Stimulated activated naive CD8-positive, alpha-beta T cell treated with anti-CD3 and anti-CD28 coated beads, Interleukin-15, amount 100 ng/mL, for 72 hours (primary cell): ENCODE measurements around the gene TBC1D32.
"Not testable (repeated sequence)": the region's sequence is repeated elsewhere in the genome, so short reads cannot be mapped to it uniquely, and the experiment has no call there.

ENCODE experiments used
- ATAC-seq: fragments of 150-1000 bp; cut with Tn5 transposase; 2 replicates; pipeline ENCODE4 v1.10.0; 2021; ENCODE audit warnings: mild to moderate bottlenecking, moderate library complexity
- DNase-seq, 2 donors: peaks; one replicate each; pipeline ENCODE4 v3.0.0; 2021 to 2022
- H3K27ac Mint-ChIP-seq, 2 donors: one replicate each; pipeline ENCODE4 v1.8.0; 2022; ENCODE audit warnings: mild to moderate bottlenecking in 2 of 2, mixed read lengths in 2 of 2, moderate library complexity in 2 of 2
- H3K27me3 Mint-ChIP-seq: one replicate; pipeline ENCODE4 v1.8.0; 2022; ENCODE audit warnings: mixed read lengths
- H3K4me1 Mint-ChIP-seq: one replicate; pipeline ENCODE4 v1.8.0; 2022; ENCODE audit warnings: mild to moderate bottlenecking, mixed read lengths
- H3K4me3 Mint-ChIP-seq, 2 donors: one replicate each; pipeline ENCODE4 v1.8.0; 2022; ENCODE audit warnings: mild to moderate bottlenecking in 2 of 2, mixed read lengths in 2 of 2, moderate library complexity in 1 of 2
- H3K9me3 Mint-ChIP-seq, 2 donors: one replicate each; pipeline ENCODE4 v1.8.0; 2022; ENCODE audit warnings: mixed read lengths in 2 of 2

The TBC1D32 gene

DNA sequence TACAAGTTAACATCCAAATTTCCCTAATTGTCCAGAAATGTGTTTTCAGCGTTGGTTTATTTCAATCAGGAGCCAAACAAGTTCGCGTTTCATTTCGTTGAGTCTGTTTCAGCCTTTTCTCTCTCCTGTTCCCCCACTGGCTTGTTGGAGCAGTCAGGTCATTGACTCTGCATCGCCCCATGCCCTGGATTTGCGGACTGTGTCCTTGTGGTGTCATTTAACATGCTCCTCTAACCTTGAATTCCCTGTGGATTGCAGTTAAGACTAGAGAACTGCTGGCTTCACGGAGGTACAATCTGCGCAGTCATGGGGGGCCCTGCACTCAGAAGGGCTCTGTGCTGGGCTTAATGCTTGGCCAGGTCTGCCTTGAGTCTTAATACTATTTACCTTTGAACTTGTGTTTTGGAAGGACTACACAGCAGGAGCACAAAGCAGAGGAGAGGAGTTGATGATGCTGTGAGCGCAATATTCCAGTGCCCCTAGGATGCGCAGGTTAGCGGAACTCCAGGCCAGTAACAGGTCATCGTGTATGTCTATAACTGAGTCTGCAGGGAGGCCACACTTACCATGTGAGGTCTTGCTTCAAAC is 5.5 kb upstream of the TBC1D32 start:
- no peak for DNase-seq
- peaks cover 10% of the 10 kb centered on the region for H3K4me1 Mint-ChIP-seq
- no peak for ATAC-seq
- no peak overlapping the region for H3K27ac Mint-ChIP-seq
- H3K27me3 Mint-ChIP-seq = peaks cover 18% of the 10 kb centered on the region
- no peak overlapping the region for H3K4me3 Mint-ChIP-seq
- no peaks in the 10 kb centered on the region for H3K9me3 Mint-ChIP-seq

DNA sequence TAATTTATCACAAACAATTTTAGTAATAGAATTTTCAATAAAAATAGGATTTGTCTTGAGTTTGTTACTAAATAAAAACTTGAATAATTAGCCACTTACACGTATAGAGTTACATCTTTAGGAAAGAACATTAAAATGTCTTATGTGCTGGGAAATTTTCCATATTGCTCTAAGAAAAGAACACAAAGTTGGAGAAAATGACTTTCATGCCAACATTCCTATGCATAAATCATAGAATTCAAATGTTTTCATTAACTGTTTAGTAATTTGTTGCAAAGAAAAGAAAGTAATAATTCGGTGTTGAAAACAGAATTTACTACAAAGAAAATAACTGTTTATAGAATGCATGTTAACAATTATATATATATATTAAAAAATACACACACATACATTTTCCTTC is 4.7 kb upstream of the TBC1D32 start:
- H3K4me3 Mint-ChIP-seq = no peak overlapping the region
- H3K4me1 Mint-ChIP-seq = peaks cover 13% of the 10 kb centered on the region
- DNase-seq (no peak), ATAC-seq (no peak)
- H3K9me3 Mint-ChIP-seq = no peaks in the 10 kb centered on the region
- H3K27me3 Mint-ChIP-seq = peaks cover 18% of the 10 kb centered on the region
- no peak overlapping the region for H3K27ac Mint-ChIP-seq

DNA sequence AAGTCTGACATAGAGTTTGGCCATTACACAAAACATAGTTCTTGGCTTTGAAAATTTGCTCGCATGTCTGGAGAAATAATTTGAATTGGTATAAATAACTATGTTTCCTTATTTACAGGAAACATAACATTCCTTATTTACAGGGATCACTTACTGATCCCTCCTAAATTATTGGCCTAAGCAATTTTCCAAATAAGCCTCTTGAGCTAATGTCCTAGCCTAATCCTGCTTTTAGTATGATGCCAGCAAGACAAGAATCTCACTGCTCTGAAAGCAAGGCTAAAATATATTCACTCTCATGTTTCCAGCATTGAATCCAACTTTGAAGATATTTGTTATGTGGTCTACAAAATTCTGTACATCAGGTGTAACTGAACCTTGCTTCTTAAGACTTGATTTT is 4.1 kb upstream of the TBC1D32 start:
- peaks cover 18% of the 10 kb centered on the region for H3K27me3 Mint-ChIP-seq
- H3K4me3 Mint-ChIP-seq = no peak overlapping the region
- ATAC-seq = no peak
- no peak for DNase-seq
- no peaks in the 10 kb centered on the region for H3K9me3 Mint-ChIP-seq
- peaks cover 18% of the 10 kb centered on the region for H3K4me1 Mint-ChIP-seq
- no peak overlapping the region for H3K27ac Mint-ChIP-seq

DNA sequence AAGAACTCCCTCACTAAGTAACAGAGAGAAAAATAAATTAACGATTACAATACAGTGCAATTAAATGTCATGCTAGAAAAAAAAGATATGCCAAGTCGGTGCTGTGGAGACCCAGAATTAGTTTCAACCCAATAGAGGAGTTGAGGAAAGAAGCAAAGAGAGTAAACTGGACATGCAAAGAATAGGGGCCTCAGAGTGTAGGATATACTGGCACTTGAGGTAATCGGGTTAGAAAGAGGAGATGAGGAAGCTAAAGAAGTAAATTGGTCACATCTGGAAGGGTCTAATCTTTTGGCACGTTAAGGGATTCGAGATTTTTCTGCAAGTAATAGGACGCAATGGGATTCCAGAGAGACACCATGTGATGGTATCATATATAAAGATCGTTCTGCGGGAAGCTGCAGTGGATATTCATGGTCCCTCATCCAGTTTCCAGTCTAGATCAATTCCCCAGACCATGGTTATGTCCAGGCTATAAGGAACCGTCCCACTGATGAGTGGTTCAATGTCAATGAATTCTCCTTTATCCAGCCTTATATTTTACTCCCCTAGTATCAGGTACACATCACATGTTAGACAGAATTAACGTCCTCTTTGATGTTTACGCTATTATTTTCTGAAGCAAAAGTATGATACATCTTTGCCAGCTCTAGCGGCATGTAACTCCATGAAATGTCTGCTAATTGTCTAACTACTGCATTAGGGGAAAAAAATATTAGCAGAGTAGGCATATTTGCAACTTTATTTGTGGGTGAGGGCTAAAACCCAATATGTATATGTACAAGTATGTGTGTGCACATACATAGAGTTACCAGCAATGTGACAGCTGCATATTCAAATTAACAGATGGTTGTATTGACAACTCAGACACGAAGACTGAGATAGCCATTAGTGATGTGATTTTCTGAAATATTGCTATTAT is 1.1 kb upstream of the TBC1D32 start:
- no peak for ATAC-seq
- H3K27ac Mint-ChIP-seq = peak overlapping the region; percentile 97 to 99

DNA sequence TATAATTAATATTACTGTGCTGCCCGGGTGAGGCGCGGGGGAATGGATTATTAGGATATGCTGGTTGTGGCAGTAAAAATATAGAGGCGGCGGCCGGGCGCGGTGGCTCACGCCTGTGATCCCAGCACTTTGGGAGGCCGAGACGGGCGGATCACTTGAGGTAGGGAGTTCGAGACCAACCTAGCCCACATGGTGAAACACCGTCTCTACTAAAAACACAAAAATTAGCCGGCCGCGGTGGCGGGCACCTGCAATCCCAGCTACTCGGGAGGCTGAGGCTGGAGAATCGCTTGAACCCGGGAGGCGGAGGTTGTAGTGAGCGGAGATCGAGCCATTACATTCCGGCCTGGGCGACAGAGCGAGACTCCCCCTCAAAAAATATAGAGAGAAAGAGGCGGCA is 586 bp downstream of the TBC1D32 start:
- not testable (repeated sequence) for ATAC-seq, H3K27me3 Mint-ChIP-seq, DNase-seq, H3K9me3 Mint-ChIP-seq
- peak overlapping the region; percentile 59 to 82 for H3K27ac Mint-ChIP-seq
- peaks cover 49% of the 10 kb centered on the region for H3K4me1 Mint-ChIP-seq
- H3K4me3 Mint-ChIP-seq = peak overlapping the region; percentile 93 to 96

More for the DNA sequence above, 1.1 kb upstream of the TBC1D32 start:
- Mint-ChIP-seq H3K27me3 (no peaks in the 10 kb centered on the region), H3K4me1 (peaks cover 47% of the 10 kb centered on the region), H3K9me3 (no peaks in the 10 kb centered on the region), H3K4me3 (peak overlapping the region; percentile 93 to 96)
- DNase-seq = no peak

DNA sequence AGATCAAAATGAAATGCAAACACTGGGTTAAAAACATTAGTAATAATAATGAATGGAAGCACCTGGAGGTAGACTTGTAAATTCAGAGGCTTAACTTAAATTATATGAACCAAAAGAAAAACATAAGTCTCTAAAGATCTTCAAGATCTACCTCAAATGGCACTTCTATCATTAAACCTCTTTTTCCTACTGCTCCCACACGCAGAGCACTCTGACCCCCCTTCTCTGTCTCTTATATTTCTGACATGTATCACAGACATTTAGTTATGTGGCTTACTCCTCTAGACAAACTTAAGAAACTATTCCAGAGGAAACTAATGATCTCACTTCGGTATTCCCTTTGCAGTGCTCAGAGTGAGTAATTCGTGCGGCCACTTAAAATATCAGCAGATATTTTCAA is 1.1 kb downstream of the TBC1D32 start:
- Mint-ChIP-seq H3K4me1 (peaks cover 49% of the 10 kb centered on the region), H3K4me3 (peak overlapping the region; percentile 93 to 96), H3K9me3 (no peaks in the 10 kb centered on the region), H3K27me3 (no peaks in the 10 kb centered on the region), H3K27ac (peak overlapping the region; percentile 59 to 82)
- ATAC-seq (no peak), DNase-seq (no peak)

DNA sequence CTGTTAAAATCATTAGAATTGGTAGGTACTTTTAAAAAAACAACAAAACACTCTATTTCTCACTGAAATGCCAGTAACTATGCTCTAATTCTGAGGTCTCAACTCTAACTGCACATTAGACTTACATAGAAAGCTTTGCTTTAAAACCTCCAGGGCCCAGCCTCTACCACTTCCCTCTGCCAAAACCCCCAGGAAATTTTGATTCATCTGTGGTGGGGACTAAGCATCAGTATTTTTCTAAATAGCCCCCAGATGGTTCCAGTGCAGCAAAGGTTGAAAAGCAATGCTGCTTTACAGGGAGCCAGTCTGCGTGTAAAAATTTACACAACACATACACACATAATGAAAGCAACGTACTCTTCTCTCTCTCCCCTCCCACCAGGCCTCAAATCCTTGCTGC is 3.8 kb downstream of the TBC1D32 start:
- DNase-seq = no peak
- H3K4me3 Mint-ChIP-seq = no peak overlapping the region
- peaks cover 47% of the 10 kb centered on the region for H3K4me1 Mint-ChIP-seq
- no peaks in the 10 kb centered on the region for H3K9me3 Mint-ChIP-seq
- H3K27me3 Mint-ChIP-seq = no peaks in the 10 kb centered on the region
- no peak for ATAC-seq
- no peak overlapping the region for H3K27ac Mint-ChIP-seq

DNA sequence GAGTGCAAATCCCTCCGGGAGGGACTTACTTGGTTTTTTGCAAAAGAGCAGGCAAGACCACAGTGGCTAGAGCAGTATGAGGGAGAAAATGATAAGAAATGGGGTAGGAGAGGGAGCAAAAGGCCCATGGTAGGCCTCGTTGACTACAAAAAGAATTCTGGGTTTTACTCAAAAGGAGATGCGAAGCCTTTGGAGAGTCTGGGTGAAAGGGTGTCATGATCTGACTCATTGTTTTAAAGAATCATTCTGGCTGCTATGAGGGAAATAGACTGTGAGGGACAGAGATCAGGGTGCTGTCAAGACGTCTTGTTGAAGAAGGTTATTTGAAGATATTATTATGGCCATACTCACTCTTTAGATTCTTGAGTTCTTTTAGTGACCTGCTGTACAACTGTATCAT is 13.0 kb downstream of the TBC1D32 start:
- no peaks in the 10 kb centered on the region for H3K27me3 Mint-ChIP-seq
- no peaks in the 10 kb centered on the region for H3K9me3 Mint-ChIP-seq
- H3K27ac Mint-ChIP-seq = no peak overlapping the region
- ATAC-seq (peak; percentile 60), DNase-seq (no peak)
- H3K4me3 Mint-ChIP-seq = no peak overlapping the region
- peaks cover 7% of the 10 kb centered on the region for H3K4me1 Mint-ChIP-seq

DNA sequence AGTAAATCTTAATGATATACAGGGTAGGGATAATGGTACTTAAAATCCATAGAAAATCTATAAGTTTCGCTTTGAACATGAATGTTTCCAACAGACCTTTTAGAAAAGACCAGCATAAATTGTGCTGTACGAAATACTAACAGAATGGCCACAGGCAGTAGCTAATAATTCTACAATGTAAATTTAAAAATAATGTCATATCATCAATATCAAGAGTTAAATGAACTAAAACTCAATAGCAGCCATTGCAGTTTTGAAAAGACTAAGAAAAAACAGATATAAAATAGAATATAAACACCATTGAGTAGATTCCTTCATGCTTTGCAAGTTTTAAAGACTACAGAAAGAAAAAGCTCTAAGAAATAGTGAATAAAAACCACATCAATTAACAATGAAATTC is 14.7 kb downstream of the TBC1D32 start:
- DNase-seq = no peak
- Mint-ChIP-seq H3K4me1 (peaks cover 7% of the 10 kb centered on the region), H3K27ac (no peak overlapping the region), H3K9me3 (no peaks in the 10 kb centered on the region), H3K27me3 (no peaks in the 10 kb centered on the region), H3K4me3 (no peak overlapping the region)
- ATAC-seq = no peak

DNA sequence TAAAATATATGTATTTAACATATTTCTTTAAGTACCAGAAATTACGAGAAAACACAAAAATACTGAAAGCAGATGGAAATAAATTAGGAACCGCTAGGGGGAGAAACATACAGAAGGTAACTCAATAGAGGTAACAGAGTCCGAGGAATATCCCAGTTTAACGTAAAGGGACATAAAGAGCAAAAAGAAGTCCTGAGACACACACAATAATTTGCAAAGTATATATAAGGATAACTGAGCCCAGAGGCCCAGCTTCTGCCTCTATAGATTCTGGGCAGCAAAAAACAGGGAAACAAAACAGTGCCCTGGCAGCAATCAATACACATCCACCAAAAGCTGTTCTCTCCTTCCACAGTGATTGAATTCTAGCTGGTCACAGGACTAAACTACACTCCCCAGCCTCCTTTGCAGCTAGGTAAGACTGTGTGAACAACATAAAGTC is 15.1 kb downstream of the TBC1D32 start:
- peaks cover 7% of the 10 kb centered on the region for H3K4me1 Mint-ChIP-seq
- no peaks in the 10 kb centered on the region for H3K27me3 Mint-ChIP-seq
- DNase-seq = no peak
- ATAC-seq = no peak
- no peaks in the 10 kb centered on the region for H3K9me3 Mint-ChIP-seq
- no peak overlapping the region for H3K4me3 Mint-ChIP-seq
- no peak overlapping the region for H3K27ac Mint-ChIP-seq

DNA sequence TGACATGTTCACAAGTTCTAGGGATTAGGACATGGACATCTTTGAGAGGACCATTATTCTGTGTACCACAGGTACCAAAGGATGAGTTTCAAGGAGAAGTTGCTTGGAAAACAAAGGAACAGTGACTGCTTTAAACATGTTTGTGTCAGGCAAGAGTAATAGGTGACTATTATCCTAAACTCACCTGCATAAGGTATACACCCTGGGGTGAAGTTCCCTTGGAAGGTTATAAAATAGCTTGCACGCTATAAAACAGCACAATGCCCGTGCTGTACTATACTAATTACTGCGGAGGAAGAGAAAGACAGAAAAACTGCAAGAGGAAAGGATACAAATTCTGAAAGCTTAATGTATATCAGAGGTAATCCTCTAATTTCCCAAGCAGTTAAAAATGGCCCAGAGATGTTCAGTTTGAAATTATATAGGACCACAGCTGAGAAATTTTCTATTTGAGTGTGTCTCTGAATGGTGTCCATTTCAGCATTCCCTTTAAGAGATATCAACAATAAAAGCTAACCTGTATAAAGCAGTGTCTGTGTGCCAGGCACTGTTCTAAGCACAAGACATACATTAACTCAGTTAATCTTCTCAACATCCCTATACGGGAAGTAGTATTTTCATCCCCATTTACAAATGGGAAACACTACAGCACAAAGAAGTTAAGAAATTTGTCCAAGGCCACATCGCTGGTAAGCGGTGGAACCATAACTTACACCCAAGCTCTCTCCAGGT is 19.7 kb downstream of the TBC1D32 start:
- H3K27ac Mint-ChIP-seq = no peak overlapping the region
- DNase-seq (no peak), ATAC-seq (no peak)
- no peak overlapping the region for H3K4me3 Mint-ChIP-seq
- H3K9me3 Mint-ChIP-seq = no peaks in the 10 kb centered on the region
- no peaks in the 10 kb centered on the region for H3K4me1 Mint-ChIP-seq
- H3K27me3 Mint-ChIP-seq = no peaks in the 10 kb centered on the region

DNA sequence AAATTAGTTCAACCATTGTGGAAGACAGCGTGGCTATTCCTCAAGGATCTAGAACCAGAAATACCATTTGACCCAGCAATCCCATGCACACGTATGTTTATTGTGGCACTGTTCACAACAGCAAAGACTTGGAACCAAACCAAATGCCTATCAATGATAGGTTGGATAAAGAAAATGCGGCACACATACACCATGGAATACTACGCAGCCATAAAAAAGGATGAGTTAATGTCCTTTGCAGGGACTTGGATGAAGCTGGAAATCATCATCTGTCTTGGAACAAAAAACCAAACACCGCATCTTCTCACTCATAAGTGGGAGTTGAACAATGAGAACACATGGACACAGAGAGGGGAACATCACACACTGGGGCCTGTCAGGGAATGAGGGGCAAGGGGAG is 22.5 kb downstream of the TBC1D32 start:
- not testable (repeated sequence) for H3K4me1 Mint-ChIP-seq, DNase-seq, H3K27me3 Mint-ChIP-seq, H3K9me3 Mint-ChIP-seq, H3K4me3 Mint-ChIP-seq, ATAC-seq, H3K27ac Mint-ChIP-seq

DNA sequence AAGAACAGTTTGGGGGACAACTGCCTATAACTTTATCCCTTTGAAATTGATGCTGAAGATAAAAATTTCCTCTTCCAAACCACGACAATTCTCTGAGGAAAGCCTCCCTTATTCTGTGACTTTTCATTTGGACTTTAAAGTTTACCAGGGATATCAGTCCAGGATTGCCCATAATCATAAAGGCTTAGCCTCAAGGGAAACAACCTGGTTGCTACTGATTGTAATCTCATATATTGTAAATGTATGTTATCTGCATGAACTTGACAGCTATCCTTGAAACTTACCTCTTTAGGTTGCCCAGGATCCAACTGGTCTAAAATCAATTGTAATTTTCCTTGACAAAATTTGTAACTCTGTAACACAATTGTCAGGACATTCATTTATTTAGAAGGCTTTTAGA is 23.8 kb downstream of the TBC1D32 start:
- Mint-ChIP-seq H3K9me3 (no peaks in the 10 kb centered on the region), H3K4me3 (no peak overlapping the region)
- DNase-seq = no peak

DNA sequence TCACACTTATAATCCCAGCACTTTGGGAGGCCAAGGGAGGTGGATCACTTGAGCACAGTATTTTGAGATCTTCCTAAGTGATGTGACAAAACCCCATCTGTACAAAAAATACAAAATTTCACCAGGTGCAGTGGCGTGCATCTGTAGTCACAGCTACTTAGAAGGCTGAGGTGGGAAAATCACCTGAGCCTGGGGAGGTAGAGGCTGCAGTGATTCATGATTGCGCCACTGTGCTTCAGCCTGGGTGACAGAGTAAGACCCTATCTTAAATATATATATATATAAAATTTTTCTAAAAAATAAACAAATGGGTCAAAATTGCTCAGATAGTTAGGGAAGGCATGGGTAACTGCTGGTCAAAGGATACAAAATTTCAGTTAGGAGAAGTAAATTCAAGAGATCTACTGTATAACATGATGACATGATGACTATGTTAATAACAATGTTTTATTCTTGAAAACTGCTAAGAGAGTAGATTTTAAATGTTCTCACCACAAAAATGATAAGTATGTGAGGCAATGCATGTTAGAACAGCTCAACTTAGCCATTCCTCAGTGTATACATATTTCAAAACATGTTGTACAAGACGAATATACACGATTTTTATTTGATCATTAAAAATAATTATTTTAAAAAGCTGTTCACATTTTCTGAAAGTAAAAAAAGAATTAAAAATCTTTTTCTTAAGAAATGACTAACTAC is 24.4 kb downstream of the TBC1D32 start:
- no peaks in the 10 kb centered on the region for H3K9me3 Mint-ChIP-seq
- H3K4me3 Mint-ChIP-seq = no peak overlapping the region
- no peak for DNase-seq
- ATAC-seq = no peak
- H3K27me3 Mint-ChIP-seq = no peaks in the 10 kb centered on the region
- no peaks in the 10 kb centered on the region for H3K4me1 Mint-ChIP-seq
- H3K27ac Mint-ChIP-seq = no peak overlapping the region

More for the DNA sequence above, 23.8 kb downstream of the TBC1D32 start:
- no peaks in the 10 kb centered on the region for H3K27me3 Mint-ChIP-seq
- peak overlapping the region in 1 of 2 donors; percentile 53 for H3K27ac Mint-ChIP-seq
- ATAC-seq = no peak
- no peaks in the 10 kb centered on the region for H3K4me1 Mint-ChIP-seq

DNA sequence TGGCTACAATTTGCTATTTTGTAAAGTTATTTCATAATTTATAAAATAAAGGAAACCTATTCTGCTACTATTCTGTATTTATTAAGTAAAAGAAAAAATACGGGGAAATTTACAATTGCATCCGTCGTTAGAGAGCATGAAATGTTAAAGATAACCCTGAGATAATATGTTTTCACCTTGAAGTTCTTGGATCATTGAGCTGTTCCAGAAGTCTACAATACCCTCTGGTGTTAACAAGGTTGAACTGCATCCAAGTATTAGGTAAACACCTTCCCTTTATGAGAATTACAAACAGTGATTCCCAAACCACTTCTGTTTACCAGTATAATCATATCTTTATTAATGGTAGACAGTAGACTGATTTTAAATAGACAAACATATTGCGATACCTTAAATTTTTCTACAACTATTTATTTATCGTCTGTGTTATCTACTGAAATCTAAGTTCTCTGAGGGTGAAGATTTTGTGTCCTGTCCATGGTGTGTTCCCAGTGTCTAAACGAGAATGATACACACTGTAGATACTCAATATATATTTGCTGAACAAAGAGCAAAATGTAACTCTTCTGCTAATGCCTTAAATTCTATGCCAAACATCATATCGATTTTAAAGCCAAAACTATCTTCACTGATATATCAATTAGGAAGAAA is 28.2 kb downstream of the TBC1D32 start:
- ATAC-seq = peak; percentile 62

More for the DNA sequence above, 28.2 kb downstream of the TBC1D32 start:
- H3K4me3 Mint-ChIP-seq = no peak overlapping the region
- no peak overlapping the region for H3K27ac Mint-ChIP-seq
- no peaks in the 10 kb centered on the region for H3K27me3 Mint-ChIP-seq
- H3K4me1 Mint-ChIP-seq = no peaks in the 10 kb centered on the region
- DNase-seq = no peak
- H3K9me3 Mint-ChIP-seq = no peaks in the 10 kb centered on the region
